OCI-LY7 (cell line): ENCODE measurements around the gene KRTAP5-4.

Experiments
- CTCF ChIP-seq: fragments of 200-600 bp; sonication (generic); conservative IDR thresholded peaks from 2 replicates; pipeline ENCODE4 v1.5.1; 2014; ENCODE audit warnings: mild to moderate bottlenecking, antibody characterized with exemption, low read length, moderate library complexity, mixed read lengths
- EZH2phosphoT487 ChIP-seq: fragments of 200-600 bp; sonication (generic); IDR thresholded peaks from 2 replicates; pipeline ENCODE4 v1.6.1; 2018; ENCODE audit warnings: low read depth, borderline replicate concordance, mild to moderate bottlenecking, mixed run types, antibody characterized with exemption, low read length, moderate library complexity, mixed read lengths

- TF ChIP-seq CTCF (no peak), EZH2phosphoT487 (no peak)
Measured at GRCh38 chr11:1650034-1650917, 28.3 kb upstream of the KRTAP5-4 start.
